ENCODE results near the gene DDX23.
A peak's percentile ranks its signal among the peaks of the same experiment; 100 is the strongest.

The DDX23 gene

DNA sequence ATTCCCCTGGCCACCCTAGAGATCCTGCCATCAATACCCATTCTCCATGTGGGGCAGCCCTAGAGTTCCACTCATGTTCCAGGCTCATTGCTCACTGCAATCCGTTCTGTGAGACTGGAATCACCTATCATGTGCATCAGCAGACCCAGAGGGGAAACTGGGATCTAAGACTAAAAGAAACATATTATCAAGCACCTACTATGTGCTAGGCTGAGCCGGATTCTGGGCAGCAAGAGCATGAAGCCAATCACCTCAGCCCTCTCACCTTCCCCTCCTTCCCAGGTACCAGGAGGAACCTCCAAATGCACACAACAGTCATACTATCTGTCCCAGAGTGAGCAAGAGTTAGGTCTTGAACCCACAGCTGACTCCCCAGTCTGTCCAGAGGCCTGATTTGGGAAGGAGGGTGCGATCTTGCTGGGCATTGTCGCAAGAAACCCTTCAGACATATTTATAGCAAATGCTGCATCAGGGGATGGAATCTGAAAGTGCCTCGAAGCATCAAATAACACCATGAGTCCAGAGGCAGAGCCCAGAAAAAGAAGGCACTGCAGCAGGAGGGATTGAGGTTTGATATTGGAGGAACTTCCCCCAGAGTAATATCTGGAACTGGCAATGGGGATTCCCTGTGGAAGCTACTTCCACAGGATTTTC lies 40.4 kb downstream of the DDX23 start:
- intact Hi-C loops (cut with DNase I): no loop called here
- peak in 1 of 10 donors; percentile 11 for DNase-seq

DNA sequence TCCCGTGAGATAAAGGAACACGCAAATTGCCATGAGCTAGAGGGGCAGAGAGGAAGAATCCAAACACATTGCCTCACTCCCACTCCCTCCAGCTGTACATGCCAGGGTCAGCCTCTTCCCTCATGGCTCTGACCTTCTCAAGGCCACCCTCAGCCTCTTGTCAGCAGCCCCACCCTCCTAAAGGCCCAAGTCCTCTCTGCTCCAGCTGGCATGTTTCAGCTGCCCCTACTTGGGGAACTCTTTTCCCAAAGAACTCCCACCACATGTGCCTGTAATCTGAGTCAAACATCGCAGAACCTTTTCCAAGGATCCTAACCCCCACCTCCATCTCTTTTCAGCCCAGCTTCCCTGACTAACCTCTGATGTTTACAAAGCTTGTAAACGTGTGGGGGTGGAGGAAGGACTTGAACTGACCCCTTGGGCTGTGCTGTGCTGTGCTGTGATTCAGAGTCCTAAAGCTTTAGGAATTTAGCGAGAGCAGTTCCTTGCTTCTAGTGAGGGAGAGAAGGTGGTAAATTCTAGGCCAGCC lies 41.0 kb downstream of the DDX23 start:
- no peak for DNase-seq
- intact Hi-C loops (cut with DNase I): no loop called here

DNA sequence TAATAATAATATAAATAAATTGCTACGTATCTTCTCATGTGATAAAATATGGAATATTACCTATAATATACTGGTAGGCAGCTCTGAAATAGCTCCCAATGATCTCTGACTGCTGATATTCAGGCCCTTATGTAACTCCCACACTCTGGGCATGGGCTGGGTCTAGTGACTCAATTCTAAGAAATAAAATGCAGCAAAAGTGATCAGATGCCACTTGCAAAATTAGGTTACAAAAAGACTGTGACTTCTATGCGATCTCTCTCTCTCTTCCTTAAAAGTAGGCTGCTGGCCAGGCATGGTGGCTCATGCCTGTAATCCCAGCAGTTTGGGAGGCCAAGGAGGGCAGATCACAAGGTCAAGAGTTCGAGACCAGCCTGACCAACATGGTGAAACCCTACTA lies 44.0 kb downstream of the DDX23 start:
- DNase-seq: no peak
- intact Hi-C loops (cut with DNase I): no loop called here

DNA sequence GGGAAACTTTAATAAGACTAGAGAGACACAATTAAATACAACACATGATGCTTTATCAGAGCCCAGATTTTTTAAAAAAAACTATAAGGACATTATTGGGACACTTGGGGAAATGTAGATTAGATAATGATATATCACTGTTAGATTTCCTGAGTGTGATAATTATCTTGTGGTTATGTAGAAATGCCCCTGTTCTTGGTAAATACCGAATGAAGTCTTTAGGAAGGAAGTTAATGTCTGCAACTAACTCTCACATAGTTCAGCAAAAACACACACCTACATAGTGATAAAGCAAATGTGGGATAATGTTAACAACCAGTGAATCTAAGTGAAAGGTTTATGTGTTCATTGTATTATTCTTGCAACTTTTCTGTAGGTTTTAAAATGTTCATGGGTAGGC lies 48.3 kb downstream of the DDX23 start:
- intact Hi-C loops (cut with DNase I): no loop called here
- no peak for DNase-seq

DNA sequence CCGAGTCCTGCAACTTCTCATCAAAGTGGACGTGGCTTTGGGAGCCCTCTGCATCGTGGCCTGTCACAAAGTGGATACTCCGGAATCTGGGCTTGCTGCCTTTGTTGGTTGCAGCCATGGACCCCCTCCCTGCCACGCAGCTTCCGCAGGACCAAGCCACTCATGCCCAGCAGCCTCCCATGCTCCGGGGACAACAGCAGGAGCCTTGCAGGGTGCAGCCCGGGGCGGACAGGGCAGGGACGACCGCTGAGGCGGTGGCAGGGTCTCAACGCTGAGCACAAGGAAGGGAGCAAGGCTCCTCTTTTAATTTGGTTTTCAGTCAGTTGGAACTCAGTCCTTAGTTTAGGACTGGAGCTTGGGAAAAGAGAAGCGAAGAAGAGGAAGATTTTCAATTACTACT lies 51.0 kb downstream of the DDX23 start:
- DNase-seq: peak in 1 of 10 donors; percentile 51
- intact Hi-C loops (cut with DNase I): no loop called here

DNA sequence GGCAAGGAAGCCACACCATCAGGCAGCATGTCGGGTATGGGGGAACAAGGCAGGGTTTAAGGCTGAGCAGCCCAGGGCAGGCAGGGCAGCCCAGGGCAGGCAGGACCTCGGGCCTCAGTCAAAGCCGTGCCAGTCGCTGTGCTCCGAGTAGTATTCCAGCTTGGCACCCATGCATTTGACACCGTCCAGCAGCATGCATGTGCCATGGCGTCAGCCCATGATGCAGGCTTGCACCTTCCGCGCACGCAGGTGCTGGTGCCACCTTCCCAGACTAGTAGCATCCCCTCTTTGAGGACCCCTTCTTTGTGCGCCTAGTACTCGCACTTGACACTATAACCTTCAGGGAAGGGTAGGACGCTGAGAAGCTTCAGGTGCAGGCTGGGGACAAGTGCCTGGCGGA lies 51.5 kb downstream of the DDX23 start:
- intact Hi-C loops (cut with DNase I): no loop called here
- no peak for DNase-seq

DNA sequence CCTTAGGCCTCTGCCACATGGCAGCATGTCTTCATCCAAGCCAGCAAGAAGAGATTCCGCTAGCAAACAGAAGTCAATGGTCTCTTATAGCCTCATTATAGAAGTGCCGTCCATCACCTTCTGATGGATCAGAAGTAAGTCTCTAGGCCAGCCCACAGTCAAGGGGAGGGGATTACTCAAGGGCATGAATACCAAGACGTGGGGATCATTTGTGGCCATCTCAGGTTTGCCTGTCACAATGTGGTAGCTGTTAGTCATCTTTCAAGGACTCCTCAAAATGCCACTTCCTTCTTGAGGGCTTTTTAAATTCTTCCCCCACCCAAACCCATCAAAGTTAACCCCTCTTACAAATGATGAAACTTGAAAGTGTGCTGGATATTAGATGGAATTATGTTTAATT lies 55.0 kb downstream of the DDX23 start:
- intact Hi-C loops (cut with DNase I): no loop called here
- no peak for DNase-seq

DNA sequence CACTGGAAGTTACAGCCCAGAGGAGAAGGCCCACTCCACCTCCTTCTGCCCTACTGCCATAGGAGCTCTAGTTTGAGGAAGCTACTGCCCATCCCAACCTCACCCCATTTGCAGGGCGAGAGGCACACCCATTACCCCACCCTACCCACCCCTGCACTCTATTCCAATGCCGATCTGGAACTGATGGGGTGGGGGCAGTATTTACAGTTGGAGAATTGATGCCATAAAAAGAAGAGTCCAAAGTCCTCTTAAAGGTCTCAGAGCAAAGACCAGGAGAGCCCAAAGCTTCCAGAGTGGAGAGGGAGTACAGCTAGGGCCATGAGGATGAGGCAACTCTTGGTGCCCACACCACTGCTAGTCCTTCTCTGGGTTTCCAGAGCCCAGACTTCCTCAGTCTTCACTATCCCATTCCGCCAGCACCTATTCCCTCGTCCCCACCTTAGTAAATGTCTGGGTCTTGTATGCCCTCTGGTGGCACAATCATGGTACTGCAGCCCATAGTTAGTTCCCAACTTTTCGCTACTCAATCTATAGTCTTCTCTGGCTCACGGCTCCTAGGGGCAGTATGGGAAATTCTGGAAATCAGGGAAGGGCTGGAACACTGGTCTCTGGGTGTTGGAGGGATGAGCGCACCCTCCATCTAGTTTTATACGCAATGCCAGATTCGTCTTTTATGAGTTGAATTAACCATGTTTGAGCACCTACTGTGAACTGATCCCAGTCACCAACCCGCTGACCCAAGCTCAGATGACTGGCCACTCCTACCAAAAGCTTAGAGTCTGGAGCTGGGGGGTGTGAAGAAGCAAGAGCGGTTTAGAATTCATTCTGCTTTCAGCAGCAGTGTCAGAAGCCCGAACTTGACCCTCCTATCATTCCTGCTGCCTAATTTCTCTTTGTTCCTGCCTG lies 56.2 kb downstream of the DDX23 start:
- intact Hi-C loops (cut with DNase I): loop anchor here (1.0 kb wide), 1 partner anchor 43 kb away; no protein-coding TSS in a partner anchor
- DNase-seq: peak in 8 of 10 donors; percentile 61 to 91 (median 79)

DNA sequence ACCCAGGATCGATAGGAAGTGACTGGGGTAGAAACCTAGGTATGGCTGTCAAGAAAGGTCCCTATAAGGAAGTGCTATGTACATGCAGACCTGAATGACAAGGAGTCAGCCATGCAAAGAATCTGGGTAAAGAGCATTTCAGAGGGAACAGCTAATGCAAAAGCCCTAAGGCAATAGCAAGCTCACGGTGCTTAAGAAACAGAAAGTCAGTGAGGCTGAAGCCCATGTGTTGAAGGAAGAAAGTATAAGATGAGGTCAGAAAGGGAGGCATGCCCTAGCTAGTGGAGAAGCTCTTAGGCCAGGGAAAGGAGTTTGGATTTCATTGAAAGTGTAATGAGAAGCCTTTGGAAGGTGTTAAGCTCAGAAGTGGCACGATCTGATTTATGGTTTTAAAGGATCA lies 57.1 kb downstream of the DDX23 start:
- intact Hi-C loops (cut with DNase I): loop anchor here (1.0 kb wide), 1 partner anchor 42 kb away; no protein-coding TSS in a partner anchor
- DNase-seq: no peak

DNA sequence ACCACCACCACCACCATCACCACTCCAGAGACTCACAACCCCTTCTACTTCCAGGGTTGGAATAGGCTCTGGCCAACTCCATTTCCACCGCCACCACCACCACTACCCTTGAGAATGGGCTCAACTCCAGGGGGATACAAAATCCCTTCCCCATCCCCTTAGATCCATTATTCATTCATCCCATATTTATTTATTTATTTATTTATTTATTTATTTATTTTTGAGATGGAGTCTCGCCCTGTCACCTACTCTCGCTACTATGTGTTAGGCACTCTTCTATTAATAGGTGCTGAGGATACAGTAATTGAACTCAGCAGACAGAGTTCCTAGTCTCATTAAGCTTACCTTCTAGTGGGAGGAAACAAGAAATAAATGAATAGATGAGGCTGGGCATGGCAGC lies 58.3 kb downstream of the DDX23 start:
- no peak for DNase-seq
- intact Hi-C loops (cut with DNase I): no loop called here

DNA sequence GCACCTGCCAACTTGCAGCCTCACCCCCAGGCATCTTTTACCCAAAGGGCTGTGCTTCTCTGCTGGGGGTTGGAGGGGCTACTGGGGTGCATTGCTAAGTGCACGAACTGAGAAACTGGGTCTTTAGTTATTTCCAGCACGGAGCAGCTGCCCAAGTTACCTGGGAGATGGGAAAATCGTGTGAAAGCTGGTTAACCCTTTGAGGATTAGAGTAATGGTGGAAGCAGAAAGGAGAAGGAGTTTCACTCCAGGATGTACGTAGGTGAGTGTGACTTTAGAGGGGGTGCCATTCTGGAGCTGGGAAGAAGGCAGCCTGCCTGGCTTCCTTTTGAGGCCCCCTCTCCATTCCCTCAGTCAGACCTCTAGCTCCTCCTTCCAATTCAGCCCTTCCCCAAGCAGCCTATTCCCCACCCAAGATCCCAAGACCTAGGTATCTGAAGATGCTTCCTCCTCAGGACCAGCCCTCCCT lies 62.1 kb downstream of the DDX23 start:
- DNase-seq: peak in 2 of 10 donors; percentile 14 to 57
- intact Hi-C loops (cut with DNase I): no loop called here

DNA sequence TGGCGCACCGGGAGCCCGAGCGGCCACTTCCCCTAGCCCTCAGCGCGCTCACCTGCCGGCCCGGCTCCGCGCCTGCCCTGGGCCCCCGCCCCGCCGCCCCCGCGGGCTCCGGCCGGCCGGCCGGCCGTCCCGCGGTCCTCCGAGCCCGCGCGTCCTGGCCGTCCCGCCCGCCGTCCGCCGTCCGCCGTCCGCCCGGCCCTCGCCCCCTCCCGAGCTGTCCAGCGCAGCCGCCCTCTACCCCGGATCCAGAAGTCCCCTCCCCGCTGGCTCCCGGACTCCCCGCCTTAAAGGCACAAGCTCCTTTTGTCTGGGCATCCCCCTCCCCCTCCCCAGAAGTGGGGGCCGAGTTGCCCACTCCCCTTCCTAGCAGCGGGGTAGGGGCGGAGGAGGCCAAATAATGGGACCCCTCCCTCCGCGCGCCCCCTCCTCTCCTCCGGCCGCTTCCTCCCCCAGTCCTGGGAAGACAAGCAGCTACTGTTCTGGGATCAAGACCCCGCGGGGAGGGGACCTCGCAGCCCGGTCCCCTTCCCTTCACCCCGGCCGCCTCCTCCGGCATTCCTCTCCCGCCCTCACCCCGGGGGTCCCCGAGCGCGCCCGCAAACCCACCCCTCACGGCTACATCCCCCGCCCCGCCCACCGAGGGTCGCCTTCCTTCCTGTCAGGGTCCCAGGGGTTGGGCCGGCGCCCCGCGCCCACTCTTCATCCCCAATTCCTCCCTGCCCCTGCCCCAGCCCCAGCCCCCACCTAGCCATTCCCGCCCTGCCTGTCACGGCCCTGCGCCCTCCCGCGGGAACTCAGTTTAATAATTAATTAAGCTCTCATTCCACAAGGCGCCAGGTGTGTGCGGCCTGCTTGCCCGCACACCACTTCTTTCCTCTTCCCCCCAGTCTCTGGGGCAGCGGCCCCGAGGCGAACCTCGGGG lies 62.8 kb downstream of the DDX23 start, which contains the start of gene ADCY6:
TSS of gene ADCY6 (minus strand) at position 236 of the 922 bp plus-strand sequence. CDS start 5,655 bp downstream, outside the sequence.
- DNase-seq: peak; percentile 53 to 97 (median 80)
- intact Hi-C loops (cut with DNase I): no loop called here

DNA sequence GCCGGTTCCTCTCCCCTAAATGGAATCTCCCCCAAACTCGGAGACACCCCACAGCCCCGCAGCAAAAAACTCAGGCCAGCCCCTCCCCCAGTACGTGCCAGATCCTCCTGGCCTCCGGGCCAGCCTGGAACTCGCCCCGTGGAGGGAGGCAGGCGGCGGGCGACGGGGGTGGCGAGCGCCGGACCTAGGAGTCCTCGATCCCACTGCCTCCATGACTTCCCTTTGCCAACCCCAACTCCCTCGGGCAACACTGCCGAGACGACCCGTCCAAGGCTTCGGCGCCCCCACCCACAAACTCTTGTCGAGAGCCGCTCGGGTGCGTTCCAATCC lies 63.5 kb downstream of the DDX23 start:
- intact Hi-C loops (cut with DNase I): no loop called here

DNA sequence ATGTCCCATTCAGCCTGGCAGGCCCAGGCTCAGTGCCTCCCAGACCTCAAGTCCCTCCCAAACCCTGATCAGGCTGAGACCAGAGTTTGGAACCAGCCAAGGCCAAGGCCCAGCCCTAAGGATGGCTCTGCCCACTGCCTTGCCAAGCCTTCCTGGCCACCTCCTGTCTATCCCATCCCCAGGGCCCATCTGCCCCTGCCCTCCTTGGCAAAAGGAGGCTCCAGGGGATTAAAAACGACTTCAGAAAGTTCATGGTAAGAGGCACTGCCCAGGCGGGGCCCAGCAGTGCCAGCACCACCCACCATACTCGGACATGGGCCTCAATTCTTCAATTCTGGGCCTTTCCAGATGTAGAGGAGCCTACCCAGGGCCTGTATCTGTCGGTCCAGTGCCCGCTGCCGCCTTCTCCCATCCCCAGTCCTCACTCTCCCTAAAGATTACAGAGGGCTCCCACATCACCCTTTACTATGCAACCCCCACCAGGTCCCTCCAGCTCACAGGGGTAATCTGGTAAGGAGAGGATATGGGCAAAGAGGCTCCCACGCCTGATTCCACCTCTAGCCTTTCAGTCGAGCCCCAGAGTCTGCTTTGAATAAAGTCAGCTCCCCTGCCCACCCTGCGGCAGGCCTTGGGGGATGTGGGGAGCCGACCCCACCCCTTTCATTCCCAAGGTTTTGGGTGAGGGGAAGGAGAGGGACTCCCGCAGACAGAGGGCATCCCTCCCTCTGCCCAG lies 64.0 kb downstream of the DDX23 start:
- intact Hi-C loops (cut with DNase I): no loop called here
- DNase-seq: peak in 1 of 10 donors; percentile 54

More for the DNA sequence above, 63.5 kb downstream of the DDX23 start:
- DNase-seq: peak in 3 of 10 donors; percentile 10 to 83 (median 78)

DNA sequence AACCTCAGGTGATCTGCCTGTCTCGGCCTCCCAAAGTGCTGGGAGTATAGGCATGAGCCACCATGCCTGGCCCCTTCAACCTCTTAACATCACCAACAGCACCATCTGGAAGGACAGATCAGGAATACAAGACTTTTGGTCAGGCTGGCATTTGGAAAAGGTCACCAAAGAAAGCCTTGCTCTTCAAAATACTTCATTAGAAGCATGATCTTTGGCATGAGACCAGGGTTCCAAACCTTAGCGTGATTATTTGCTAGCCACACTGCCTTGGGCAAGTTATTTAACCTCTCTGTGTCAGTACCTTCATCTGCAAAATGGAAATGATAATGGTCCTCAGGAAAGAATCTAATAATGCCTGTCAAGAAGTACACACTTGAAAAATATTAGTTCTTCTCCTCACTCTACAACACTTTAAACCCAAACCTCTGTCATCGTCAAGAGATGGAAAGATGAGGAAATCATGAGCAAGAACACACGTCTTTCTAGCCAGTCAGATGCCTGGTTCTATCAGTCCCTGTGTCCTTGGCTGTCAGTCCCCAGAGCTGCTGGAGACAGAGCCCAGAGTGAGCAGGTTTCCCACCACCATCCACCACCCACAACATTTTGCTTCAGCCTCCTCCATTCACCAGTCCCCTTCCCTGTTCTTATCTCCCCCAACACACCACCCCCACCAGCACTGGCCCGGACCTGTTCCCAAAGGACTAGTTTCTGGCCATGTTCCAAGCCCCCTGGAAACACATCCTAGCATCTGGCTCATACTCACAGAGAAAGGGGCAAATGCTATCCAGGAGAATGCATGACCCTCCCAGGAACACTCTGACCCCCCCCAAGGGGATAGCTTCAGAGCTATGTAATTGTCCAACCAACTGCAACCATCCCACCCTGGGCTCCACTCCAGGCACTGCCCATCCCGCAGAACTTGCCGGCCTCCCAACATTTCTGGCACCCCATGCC lies 65.1 kb downstream of the DDX23 start:
- intact Hi-C loops (cut with DNase I): no loop called here
- peak in 1 of 10 donors; percentile 44 for DNase-seq

DNA sequence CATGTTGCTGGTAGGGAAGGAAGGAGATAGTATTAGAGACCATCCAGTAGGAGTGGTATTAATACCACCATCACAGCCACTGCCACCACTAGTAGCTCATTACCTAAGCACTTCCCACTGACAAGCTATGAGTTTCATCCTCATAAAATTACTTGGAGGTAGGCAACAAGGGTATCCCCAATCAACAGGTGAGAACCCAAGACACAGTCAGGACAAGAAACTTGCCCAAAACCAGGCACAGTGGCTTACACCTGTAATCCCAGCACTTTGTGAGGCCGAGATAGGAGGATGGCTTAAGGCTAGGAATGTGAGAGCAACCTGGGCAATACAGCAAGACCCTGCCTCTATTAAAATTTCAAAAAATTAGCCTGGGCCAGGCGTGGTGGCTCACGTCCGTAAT lies 68.5 kb downstream of the DDX23 start:
- intact Hi-C loops (cut with DNase I): no loop called here
- DNase-seq: peak in 1 of 10 donors; percentile 21

DNA sequence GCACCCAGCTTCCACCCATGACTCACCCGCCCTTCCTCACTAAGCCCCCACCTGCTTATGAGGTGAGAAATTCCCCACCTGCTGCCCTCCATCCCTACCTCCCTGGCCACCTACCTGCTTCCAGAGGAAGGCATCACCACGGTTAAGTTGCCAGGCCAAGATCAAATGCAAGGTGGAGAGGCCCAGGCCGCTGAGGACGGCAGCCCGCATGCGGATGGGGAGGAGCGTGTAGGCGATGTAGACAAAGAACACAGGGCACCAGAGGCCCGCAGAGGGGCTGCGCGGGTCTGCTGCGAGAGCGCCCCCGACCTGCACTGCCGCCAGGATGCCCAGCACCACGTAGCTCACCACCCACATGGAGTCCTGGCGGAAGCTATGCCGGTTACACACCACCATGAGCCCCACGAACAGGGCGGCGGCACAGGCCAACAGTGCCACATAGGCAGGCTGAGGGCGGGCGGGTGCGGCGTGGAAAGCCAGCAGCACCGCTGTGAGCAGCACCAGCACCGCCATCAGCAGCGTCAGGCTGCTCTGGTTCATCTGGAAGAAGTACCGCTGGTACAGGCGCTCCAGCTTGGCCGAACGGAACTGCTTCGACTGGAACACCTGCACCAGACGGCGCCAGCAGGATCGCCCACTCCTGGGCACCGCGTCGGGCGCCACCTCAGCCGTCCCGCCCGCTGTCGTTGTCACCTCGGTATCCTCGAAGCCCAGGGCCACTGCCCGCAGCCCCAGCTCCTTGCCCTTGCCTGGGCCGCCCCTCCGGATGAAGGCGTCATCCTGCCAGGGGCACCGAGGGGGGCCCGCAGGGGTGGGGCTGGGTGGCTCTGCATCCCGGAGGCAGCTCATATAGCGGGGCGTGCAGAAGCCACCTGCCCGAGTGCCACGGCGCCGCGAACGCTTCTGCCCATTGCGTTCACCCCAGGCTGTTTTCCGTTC lies 69.2 kb downstream of the DDX23 start:
- intact Hi-C loops (cut with DNase I): no loop called here
- DNase-seq: peak in 2 of 10 donors; percentile 67 to 80

All from posterior cingulate gyrus (tissue), 11 donors.